Endothelial cell of umbilical vein (primary cell): Measurements from ENCODE around the gene JAGN1. TPM values are rescaled to one million over a fixed set of nuclear protein-coding genes. Genes with fewer than 3 reads are reported as not detected.

Experiments
- BruUV-seq: library from RNA; stranded (reverse); fragments of 400-500 nt; replicated peaks from 2 replicates; lab custom pipeline; 2021; lab: Mats Ljungman, UMichigan
- CTCF ChIA-PET: fragments of 300-600, 350-600 bp; sonication (Branson Sonifier 250); formaldehyde crosslinking; loops from one replicate; lab custom pipeline; 2021; ENCODE audit warnings: antibody characterized with exemption, inconsistent platforms; lab: Charles Lee
- POLR2A ChIA-PET: fragments of 300-600, 350-600 bp; sonication (Branson Sonifier 250); formaldehyde crosslinking; loops from one replicate; lab custom pipeline; 2021; ENCODE audit warnings: antibody characterized with exemption, inconsistent platforms; lab: Charles Lee
- DNase-seq: peaks from one replicate; pipeline ENCODE4 v3.0.0-alpha.2; 2011; ENCODE audit warnings: low read depth, low spot score
- FAIRE-seq: peaks from 2 replicates; lab custom pipeline; 2011; peaks lifted over from hg19 to GRCh38; lab: Jason Lieb, UNC
- H2AFZ ChIP-seq: 2 replicates; pipeline ENCODE4 v1.6.0; 2012; ENCODE audit warnings: low read depth, low read length, control low read depth, inconsistent platforms
- H3K27ac ChIP-seq: 2 replicates; pipeline ENCODE4 v1.5.1; 2011; ENCODE audit warnings: low read depth, mild to moderate bottlenecking, control low read depth, low read length, moderate library complexity; ENCODE audit not compliant: insufficient read depth
- H3K27me3 ChIP-seq, 2 experiments: 2 replicates each; pipeline versions ENCODE4 v1.6.0 to v1.6.1; 2011; ENCODE audit warnings: low read length in 2 of 2, mixed read lengths in 1 of 2; ENCODE audit not compliant: control insufficient read depth in 2 of 2, insufficient read depth in 2 of 2
- H3K36me3 ChIP-seq, 2 experiments: 2 replicates in 1 of 2; 3 replicates in 1 of 2; pipeline ENCODE4 v1.5.1; 2011; ENCODE audit warnings: low read length in 2 of 2, mild to moderate bottlenecking in 1 of 2, moderate library complexity in 1 of 2; ENCODE audit not compliant: control insufficient read depth in 2 of 2, insufficient read depth in 2 of 2; ENCODE audit errors: extremely low read depth in 1 of 2
- H3K4me1 ChIP-seq: 3 replicates; pipeline ENCODE4 v1.5.1; 2011; ENCODE audit warnings: mild to moderate bottlenecking, low read length; ENCODE audit not compliant: control insufficient read depth, insufficient read depth; ENCODE audit errors: extremely low read depth
- H3K4me2 ChIP-seq: 2 replicates; pipeline ENCODE4 v1.6.1; 2011; ENCODE audit warnings: low read length, control low read depth, mixed read lengths; ENCODE audit not compliant: insufficient read depth
- H3K4me3 ChIP-seq, 3 experiments: fragments of 200-600 bp in 1 of 3; sonication (generic), shearing (Covaris generic) in 1 of 3; replicated peaks in 1 of 3; 2 replicates each; pipeline ENCODE4 v1.5.1; 2011 to 2016; ENCODE audit warnings: control low read depth in 3 of 3, low read length in 3 of 3, mild to moderate bottlenecking in 2 of 3, inconsistent platforms in 1 of 3, low read depth in 1 of 3, moderate library complexity in 1 of 3; ENCODE audit not compliant: insufficient read depth in 1 of 3
- H3K79me2 ChIP-seq: 2 replicates; pipeline ENCODE4 v1.6.0; 2012; ENCODE audit warnings: low read length, inconsistent platforms; ENCODE audit not compliant: control insufficient read depth, insufficient read depth
- H3K9ac ChIP-seq: replicated peaks from 2 replicates; pipeline ENCODE3; 2011; ENCODE audit warnings: low read length, control low read depth; ENCODE audit not compliant: insufficient read depth; ENCODE audit errors: extremely low read depth
- H3K9me1 ChIP-seq: replicated peaks from 3 replicates; pipeline ENCODE4 v1.6.0; 2011; ENCODE audit warnings: mild to moderate bottlenecking, low read length; ENCODE audit not compliant: control insufficient read depth, insufficient read depth; ENCODE audit errors: extremely low read depth
- H3K9me3 ChIP-seq: replicated peaks from 2 replicates; pipeline ENCODE4 v1.5.1; 2012; ENCODE audit warnings: low read length, inconsistent platforms; ENCODE audit not compliant: control insufficient read depth, insufficient read depth
- H4K20me1 ChIP-seq: replicated peaks from 2 replicates; pipeline ENCODE3; 2011; ENCODE audit warnings: mild to moderate bottlenecking, low read length; ENCODE audit not compliant: control insufficient read depth, insufficient read depth; ENCODE audit errors: extremely low read depth
- CTCF ChIP-seq, 2 donors: IDR thresholded peaks; 1 replicate in 1 of 2; 2 replicates in 1 of 2; pipeline ENCODE4 v1.5.1; 2011; ENCODE audit warnings: low read length in 2 of 2, mild to moderate bottlenecking in 2 of 2, moderate library complexity in 2 of 2, control low read depth in 1 of 2, inconsistent platforms in 1 of 2, low read depth in 1 of 2; ENCODE audit not compliant: insufficient read depth in 1 of 2; ENCODE audit errors: extremely low read depth in 1 of 2
- EZH2 ChIP-seq: IDR thresholded peaks from 2 replicates; pipeline ENCODE4 v1.6.1; 2012; ENCODE audit warnings: borderline replicate concordance, low read depth, mild to moderate bottlenecking, moderate library complexity, low read length, inconsistent platforms; ENCODE audit not compliant: severe bottlenecking
- FOS ChIP-seq: IDR thresholded peaks from 2 replicates; pipeline ENCODE4 v1.6.1; 2011; ENCODE audit warnings: mild to moderate bottlenecking, low read length, moderate library complexity, borderline replicate concordance; ENCODE audit not compliant: insufficient read depth
- GATA2 ChIP-seq: IDR thresholded peaks from 2 replicates; pipeline ENCODE4 v1.7.0; 2011; ENCODE audit warnings: low read depth, mild to moderate bottlenecking, moderate library complexity, mixed read lengths, low read length; ENCODE audit not compliant: insufficient read length, insufficient read depth
- JUN ChIP-seq: IDR thresholded peaks from 2 replicates; pipeline ENCODE4 v1.6.1; 2011; ENCODE audit warnings: borderline replicate concordance, low read depth; ENCODE audit not compliant: insufficient read length, insufficient read depth
- MAX ChIP-seq: IDR thresholded peaks from 2 replicates; pipeline ENCODE4 v1.6.1; 2011; ENCODE audit not compliant: insufficient read depth, insufficient read length
- MYC ChIP-seq: IDR thresholded peaks from one replicate; pipeline ENCODE4 v1.6.1; 2011; ENCODE audit warnings: mild to moderate bottlenecking, low read depth, low read length
- POLR2A ChIP-seq: IDR thresholded peaks from 2 replicates; pipeline ENCODE4 v1.6.1; 2012; ENCODE audit warnings: low read depth, mild to moderate bottlenecking, control low read depth, low read length
- POLR2AphosphoS5 ChIP-seq: IDR thresholded peaks from 2 replicates; pipeline ENCODE4 v1.6.1; 2012; ENCODE audit warnings: low read depth, mild to moderate bottlenecking, control low read depth, low read length, moderate library complexity; ENCODE audit not compliant: insufficient read depth
- dilution Hi-C: fragments of 300-500 bp; cut with MboI; formaldehyde crosslinking; loops from one replicate; pipeline ENCODE4 v1.15.0; 2019; ENCODE audit warnings: low sequenced_read_pairs; ENCODE audit not compliant: extremely low pct_ligation_motif_present
- intact Hi-C: fragments of 100-400 bp; cut with micrococcal nuclease; formaldehyde crosslinking; loops from one replicate; pipeline ENCODE4 v1.10.0; 2022
- polyA plus RNA-seq, 4 experiments: library from polyadenylated mRNA; depleted of rRNA in 3 of 4; stranded (reverse) in 3 of 4; unstranded in 1 of 4; fragments of >200 nt; gene quantifications; 2 replicates each; pipeline versions ENCODE4 v1.2.1 to v1.2.3, GENCODE V29; 2011 to 2012; ENCODE audit warnings: missing spikeins in 1 of 4
- total RNA-seq: library from RNA; stranded (reverse); gene quantifications from 2 replicates; pipeline ENCODE4 v1.2.3, GENCODE V29; 2021

JAGN1 gene
- total and polyA plus RNA-seq, 2 donors (not counting 3 experiments of a cell fraction or from before 2014, with no cell fraction given): 29.6 to 46.5 TPM

- Histone ChIP-seq H3K79me2 (no peaks in the 10 kb centered on the region), H2AFZ (no peak overlapping the region), H4K20me1 (no peaks in the 10 kb centered on the region), H3K27me3 (no peaks in the 10 kb centered on the region), H3K4me1 (peaks cover 7% of the 10 kb centered on the region), H3K27ac (no peak overlapping the region), H3K36me3 (peaks cover 0 to 4% of the 10 kb centered on the region in 2 experiments), H3K4me3 (no peak overlapping the region), H3K9me1 (no peaks in the 10 kb centered on the region), H3K4me2 (no peak overlapping the region), H3K9me3 (no peaks in the 10 kb centered on the region), H3K9ac (no peak overlapping the region)
- DNase-seq (no peak), FAIRE-seq (no peak)
- ChIA-PET POLR2A (no interaction called here), CTCF (no interaction called here)
- no TSS peak for BruUV-seq
- dilution Hi-C loops (no loop called here), intact Hi-C loops (no loop called here)
- TF ChIP-seq GATA2: no peak
These were observed 37.7 kb downstream of the JAGN1 start for GRCh38 chr3:9928158-9928557.

GRCh38 chr3:9930804-9931418, 40.5 kb downstream of the JAGN1 start:
- Histone ChIP-seq H4K20me1 (no peaks in the 10 kb centered on the region), H3K9me3 (no peaks in the 10 kb centered on the region), H3K9ac (no peak overlapping the region), H3K4me2 (no peak overlapping the region), H3K9me1 (no peaks in the 10 kb centered on the region), H3K79me2 (no peaks in the 10 kb centered on the region), H3K27ac (no peak overlapping the region), H3K36me3 (peaks cover 0 to 4% of the 10 kb centered on the region in 2 experiments), H3K4me1 (peaks cover 16% of the 10 kb centered on the region), H3K27me3 (no peaks in the 10 kb centered on the region), H2AFZ (no peak overlapping the region), H3K4me3 (no peak overlapping the region)
- CTCF ChIA-PET: interaction anchor here (0.6 to 4.0 kb wide), 17 partner anchors 10 to 808 kb away, joined by 3 to 105 read pairs (median 4); partner anchors contain the start of genes IL17RC, IL17RE, JAGN1 and RPUSD3
- intact Hi-C loops: loop anchor here (5.0 to 10.0 kb wide), 4 partner anchors 39 to 804 kb away; partner anchors contain the start of gene JAGN1
- POLR2A ChIA-PET: no interaction called here
- dilution Hi-C loops: no loop called here
- BruUV-seq: no TSS peak
- FAIRE-seq (no peak), DNase-seq (no peak)
- TF ChIP-seq POLR2A (no peak), POLR2AphosphoS5 (no peak), FOS (no peak), MAX (no peak), CTCF (IDR thresholded peaks at IDR 0.05; ENCODE audit: extremely low read depth in 1 of 2, insufficient read depth in 1 of 2, low read depth in 1 of 2, low read length in 2 of 2) (no peak), EZH2 (no peak), GATA2 (no peak), JUN (no peak), MYC (no peak)
